Measurements from ENCODE around the gene ORAI3.
A peak's percentile ranks its signal among the peaks of the same experiment; 100 is the strongest.

Gene ORAI3

GRCh38 chr16:30948667-30949649 is at the start of gene ORAI3:
Gene ORAI3 (plus strand): TSS chr16:30949068. CDS start chr16:30949290, 222 bp downstream.
- DNase-seq: peak; percentile 38

GRCh38 chr16:30899794-30900193 is 49.1 kb upstream of the ORAI3 start:
- DNase-seq: no peak

DNA sequence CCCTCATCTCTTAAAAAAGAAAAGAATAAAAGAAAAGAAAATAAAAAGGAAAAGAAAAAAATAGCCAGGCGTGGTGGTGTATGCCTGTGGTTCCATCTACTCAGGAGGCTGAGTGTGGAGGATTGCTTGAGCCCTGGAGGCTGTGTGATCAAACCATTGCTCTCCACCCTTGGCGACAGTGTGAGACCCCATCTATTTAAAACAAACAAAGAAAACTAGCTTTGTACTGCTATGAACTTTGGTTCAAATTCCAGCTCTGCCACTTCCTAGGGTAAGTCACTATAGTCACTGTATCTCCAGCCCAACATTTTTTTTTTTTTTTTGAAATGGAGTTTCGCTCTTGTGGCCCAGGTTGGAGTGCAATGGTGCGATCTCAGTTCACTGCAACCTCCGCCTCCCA is 48.3 kb upstream of the ORAI3 start:
- DNase-seq: no peak

- no peak for DNase-seq
Observed at GRCh38 chr16:30901201-30902028, 47.5 kb upstream of the ORAI3 start.

DNA sequence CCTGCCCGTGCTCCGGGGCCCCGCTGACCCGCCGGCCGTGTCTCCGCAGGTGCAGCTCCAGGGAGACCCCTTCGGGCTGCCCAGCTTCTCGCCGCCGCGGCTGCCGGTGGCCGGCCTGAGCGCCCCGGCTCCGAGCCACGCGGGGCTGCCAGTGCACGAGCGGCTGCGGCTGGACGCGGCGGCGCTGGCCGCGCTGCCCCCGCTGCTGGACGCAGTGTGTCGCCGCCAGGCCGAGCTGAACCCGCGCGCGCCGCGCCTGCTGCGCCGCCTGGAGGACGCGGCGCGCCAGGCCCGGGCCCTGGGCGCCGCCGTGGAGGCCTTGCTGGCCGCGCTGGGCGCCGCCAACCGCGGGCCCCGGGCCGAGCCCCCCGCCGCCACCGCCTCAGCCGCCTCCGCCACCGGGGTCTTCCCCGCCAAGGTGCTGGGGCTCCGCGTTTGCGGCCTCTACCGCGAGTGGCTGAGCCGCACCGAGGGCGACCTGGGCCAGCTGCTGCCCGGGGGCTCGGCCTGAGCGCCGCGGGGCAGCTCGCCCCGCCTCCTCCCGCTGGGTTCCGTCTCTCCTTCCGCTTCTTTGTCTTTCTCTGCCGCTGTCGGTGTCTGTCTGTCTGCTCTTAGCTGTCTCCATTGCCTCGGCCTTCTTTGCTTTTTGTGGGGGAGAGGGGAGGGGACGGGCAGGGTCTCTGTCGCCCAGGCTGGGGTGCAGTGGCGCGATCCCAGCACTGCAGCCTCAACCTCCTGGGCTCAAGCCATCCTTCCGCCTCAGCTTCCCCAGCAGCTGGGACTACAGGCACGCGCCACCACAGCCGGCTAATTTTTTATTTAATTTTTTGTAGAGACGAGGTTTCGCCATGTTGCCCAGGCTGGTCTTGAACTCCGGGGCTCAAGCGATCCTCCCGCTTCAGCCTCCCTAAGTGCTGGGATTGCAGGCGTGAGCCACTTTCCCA is 46.6 kb upstream of the ORAI3 start:
- peak; percentile 57 for DNase-seq

- no peak for DNase-seq
Observed at GRCh38 chr16:30903002-30903401, 45.9 kb upstream of the ORAI3 start.

GRCh38 chr16:30903596-30903995 is 45.3 kb upstream of the ORAI3 start:
- DNase-seq: no peak

- no peak for DNase-seq
Observed at GRCh38 chr16:30904114-30904780, 44.6 kb upstream of the ORAI3 start.

DNA sequence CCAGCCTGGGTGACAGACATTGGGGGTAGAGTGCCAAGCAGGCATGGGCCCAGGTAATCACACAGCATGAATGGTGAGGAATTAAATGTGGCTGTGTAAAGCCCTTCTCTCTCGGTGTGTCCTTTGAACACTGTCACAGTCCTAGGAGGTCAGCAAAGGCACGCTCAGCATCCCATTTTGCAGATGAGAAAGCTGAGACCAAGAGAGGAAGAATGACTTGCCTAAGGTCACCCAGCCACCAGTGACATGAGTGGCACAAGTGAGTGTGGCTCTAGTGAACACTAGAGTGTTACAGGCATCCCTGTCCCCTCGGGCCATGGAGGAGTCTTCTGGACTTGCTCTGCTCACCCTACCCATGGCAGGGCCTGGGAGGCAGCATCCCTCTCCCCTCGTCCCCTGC is 41.8 kb upstream of the ORAI3 start:
- DNase-seq: no peak

- DNase-seq: no peak
Observed at GRCh38 chr16:30910427-30911029, 38.3 kb upstream of the ORAI3 start.

DNA sequence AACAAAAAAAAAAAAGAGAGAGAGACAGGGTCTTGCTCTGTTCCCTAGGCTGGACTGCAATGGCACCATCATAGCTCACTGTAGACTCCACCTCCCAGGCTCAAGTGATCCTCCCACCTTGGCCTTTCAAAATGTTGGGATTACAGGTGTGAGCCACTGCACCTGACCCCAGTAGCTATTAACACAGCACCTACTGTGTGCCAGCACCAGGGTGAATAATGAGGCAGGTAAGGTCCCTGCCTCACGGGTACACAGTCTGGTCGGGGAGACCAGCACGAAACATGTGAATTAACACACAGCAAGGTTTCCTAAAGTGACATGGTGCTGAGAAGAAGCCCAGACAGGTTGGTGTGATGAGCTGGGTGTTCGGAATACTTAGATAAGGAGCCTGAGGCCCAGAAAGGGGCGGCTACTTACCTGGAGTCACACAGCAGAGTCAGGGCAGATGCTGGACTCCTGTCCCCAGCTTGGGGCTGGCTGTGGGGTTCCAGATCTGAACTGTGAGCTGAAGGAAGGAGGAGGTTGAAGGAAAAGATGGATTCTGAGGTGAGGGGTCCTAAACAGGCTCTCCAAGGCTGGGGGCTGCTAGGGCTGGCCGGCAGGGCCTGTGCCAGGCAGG is 36.0 kb upstream of the ORAI3 start:
- no peak for DNase-seq

DNA sequence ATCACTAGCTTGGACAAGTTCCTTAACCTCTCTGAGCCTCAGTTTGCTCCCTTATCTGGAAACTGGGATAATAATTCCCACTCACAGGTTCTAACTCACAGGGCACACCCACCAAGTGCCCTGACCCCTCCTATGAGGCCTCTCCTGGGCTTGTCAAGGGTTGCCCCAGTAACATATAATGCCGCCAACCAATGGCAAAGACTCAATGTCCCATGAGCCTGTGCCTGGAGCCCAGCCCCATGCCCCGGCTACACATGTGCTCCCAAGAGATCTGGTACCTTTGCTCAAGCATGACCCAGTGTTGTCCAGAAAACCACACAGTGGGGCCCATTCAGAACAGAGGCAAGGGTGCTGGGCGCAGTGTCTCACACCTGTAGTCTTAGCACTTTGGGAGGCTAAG is 34.0 kb upstream of the ORAI3 start:
- no peak for DNase-seq

- DNase-seq: no peak
Observed at GRCh38 chr16:30918614-30919013, 30.3 kb upstream of the ORAI3 start.

DNA sequence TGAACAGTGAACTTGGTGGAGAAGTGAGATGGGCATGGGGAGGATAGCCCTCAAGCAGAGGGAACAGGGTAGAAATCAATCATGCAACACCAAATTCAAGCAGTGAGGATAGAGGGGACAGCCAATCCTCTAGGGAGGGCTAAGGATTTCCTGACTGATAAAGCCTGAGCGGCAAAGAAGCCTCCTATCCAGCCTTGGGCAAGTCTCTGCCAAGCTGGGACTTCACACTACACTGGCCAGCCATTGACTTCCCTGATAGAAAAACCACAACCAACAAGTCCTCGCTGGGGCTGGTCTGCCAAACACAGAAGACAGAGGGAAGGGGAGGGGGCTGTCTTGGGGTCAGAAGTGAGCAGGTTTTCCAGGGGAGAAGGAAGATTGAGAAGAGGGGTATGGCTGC is 28.0 kb upstream of the ORAI3 start:
- no peak for DNase-seq

DNA sequence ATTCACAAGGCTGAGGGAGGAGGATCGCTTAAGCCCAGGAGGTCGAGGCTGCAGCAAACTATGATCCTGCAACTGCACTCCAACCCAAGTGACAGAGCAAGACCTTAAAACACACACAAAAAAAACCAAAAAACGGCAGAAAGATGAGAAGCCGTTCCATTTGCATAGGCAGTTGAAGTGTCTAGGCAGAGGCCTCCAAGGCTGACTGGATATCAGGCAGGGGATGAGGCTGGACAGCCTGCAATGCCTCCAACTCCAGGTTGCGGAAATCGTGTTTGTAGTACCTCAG is 27.5 kb upstream of the ORAI3 start:
- no peak for DNase-seq

GRCh38 chr16:30921748-30922419 is 27.0 kb upstream of the ORAI3 start:
- DNase-seq: peak; percentile 89

- DNase-seq: peak; percentile 99
Observed at GRCh38 chr16:30922420-30922959, 26.4 kb upstream of the ORAI3 start.

DNA sequence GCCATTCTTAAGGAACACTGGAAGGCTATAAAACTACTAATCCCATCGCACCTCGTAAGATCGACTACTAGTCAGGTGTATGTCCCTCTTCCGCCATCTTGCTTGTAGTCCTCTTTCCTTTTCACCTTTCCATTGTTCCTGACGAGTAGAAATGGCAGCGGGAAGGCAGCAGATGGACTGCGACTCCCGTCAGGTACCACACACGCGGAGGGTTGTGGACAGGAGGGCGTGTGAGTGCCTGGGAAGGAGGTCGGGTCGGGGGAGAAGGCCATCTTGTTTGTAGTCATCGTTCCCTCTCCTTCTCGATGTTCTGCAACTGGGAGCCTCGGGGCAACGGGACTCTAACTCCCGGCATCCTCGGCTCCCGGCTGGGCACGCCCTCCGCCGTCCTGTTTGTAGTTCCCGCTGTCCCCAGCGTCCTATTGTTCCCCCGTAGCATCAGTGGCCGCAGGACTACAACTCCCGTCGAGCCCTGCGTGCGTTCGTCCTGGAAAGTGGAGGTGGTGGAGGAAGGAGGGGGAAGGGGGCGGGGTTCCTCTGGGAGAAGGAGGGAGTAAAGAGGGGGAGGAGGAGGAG is 25.8 kb upstream of the ORAI3 start:
- peak; percentile 93 for DNase-seq

GRCh38 chr16:30923554-30924075 is 25.3 kb upstream of the ORAI3 start, which contains the start of gene FBXL19:
Gene FBXL19 (plus strand): TSS chr16:30923572. CDS start chr16:30925755, 2,183 bp downstream.
- peak; percentile 36 for DNase-seq

Data from stimulated activated CD4-positive, alpha-beta T cell treated with anti-CD3 and anti-CD28 coated beads, Interleukin-4, amount 100 ng/mL, for 1 hour (primary cell).